Psoas muscle (tissue), 8 donors: ENCODE results near the gene COL16A1. TPM values are rescaled to one million over a fixed set of nuclear protein-coding genes. Genes with fewer than 3 reads are reported as not detected.
A peak's percentile ranks its signal among the peaks of the same experiment; 100 is the strongest.

ENCODE experiments used
- ATAC-seq, 4 donors: fragments of 200-7000 bp; cut with Tn5 transposase; one replicate each; pipeline ENCODE4 v1.9.1; 2020; ENCODE audit warnings: moderate library complexity in 3 of 4, mild to moderate bottlenecking in 2 of 4
- DNase-seq, 2 donors: peaks; one replicate each; pipeline ENCODE4 v3.0.0-alpha.2; 2020
- H3K27ac ChIP-seq: fragments of 200-600 bp; one replicate; pipeline ENCODE4 v1.8.0; 2022
- H3K27me3 ChIP-seq, 3 donors: fragments of 200-600 bp in 1 of 3; one replicate each; pipeline versions ENCODE4 v1.6.1 to v1.8.0; 2013 to 2022; ENCODE audit warnings: low read length in 2 of 3, mild to moderate bottlenecking in 2 of 3, moderate library complexity in 1 of 3; ENCODE audit not compliant: insufficient read depth in 3 of 3
- H3K36me3 ChIP-seq, 2 donors: fragments of 200-600 bp in 1 of 2; one replicate each; pipeline versions ENCODE4 v1.6.1 to v1.8.0; 2013 to 2022; ENCODE audit warnings: low read depth in 1 of 2, mild to moderate bottlenecking in 1 of 2, moderate library complexity in 1 of 2; ENCODE audit not compliant: insufficient read depth in 1 of 2
- H3K4me1 ChIP-seq: fragments of 200-600 bp; one replicate; pipeline ENCODE4 v1.8.0; 2022
- H3K4me3 ChIP-seq: fragments of 200-600 bp; one replicate; pipeline ENCODE4 v1.8.0; 2022; ENCODE audit warnings: mild to moderate bottlenecking
- H3K9me3 ChIP-seq: fragments of 200-600 bp; one replicate; pipeline ENCODE4 v1.8.0; 2022
- WGBS, 3 donors: extraction: QIAGEN DNeasy Blood & Tissue Kit; methylation state at CpG; one replicate each; pipeline versions ENCODE4 v1.1.6 to v1.1.7; 2013; 5-methylcytosine and 5-hydroxymethylcytosine counted together
- intact Hi-C, 2 donors: fragments of 100-400 bp; cut with DNase I; formaldehyde crosslinking; loops; one replicate each; pipeline versions ENCODE4 v1.11.0 to v1.14.2; 2022
- polyA plus RNA-seq, 3 donors: library from polyadenylated mRNA; stranded (reverse); fragments of 200-250 nt; gene quantifications; one replicate each; pipeline ENCODE4 v1.2.3, GENCODE V29; 2013
- total RNA-seq, 4 donors: library from RNA; stranded (reverse); fragmentation: NEBNext Ultra II Directional in 2 of 4; extraction: Animal tissue kit (Norgen Biotek cat#: 25700) in 2 of 4; gene quantifications; one replicate each; pipeline versions ENCODE4 v1.2.1 to v1.2.4, GENCODE V29; 2021 to 2023
- TF ChIP-seq, protein P1 (sequence below): fragments of 200-600 bp; IDR thresholded peaks from one replicate; pipeline ENCODE4 v1.8.0; 2022; ENCODE audit warnings: antibody characterized with exemption
- donor health status: healthy with polysubstance abuse.
- donor health status: DM: no; HTN: no; CAD: no; lungs with moderate emphysema.
- donor health status: Bipolar disorder and iron deficiency.
- donor health status: healthy.
- donor health status: DM: yes; HTN: yes; CAD: no.
- donor health status: DM: no; HTN: no; CAD: no.
- donor health status: DM: no; HTN: no; CAD: no.
- donor health status: DM: yes; HTN: yes; CAD: no.

COL16A1 gene
- total and polyA plus RNA-seq, 7 donors = 2.9 to 14.2 (median 6.1) TPM

DNA sequence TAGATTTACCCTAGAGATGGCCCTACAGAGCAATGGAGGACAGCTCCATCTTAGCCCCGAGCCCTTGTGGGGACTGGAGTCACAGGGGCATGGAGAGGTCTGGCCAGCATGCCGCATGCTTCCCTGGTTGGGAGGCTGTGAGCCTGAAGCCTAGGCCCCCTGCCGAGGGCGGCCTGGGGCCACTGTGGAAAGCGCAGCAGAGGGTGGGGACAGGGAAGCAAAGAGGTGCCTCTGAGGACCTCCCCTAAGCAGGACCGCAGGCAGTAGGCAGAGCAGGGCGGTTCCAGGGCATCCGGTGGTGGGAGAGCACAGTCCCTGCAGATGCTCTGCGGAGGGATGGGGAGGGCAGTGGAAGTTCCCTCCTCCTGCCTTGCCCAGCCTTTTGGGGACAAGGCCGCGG, 32.7 kb downstream of the COL16A1 start:
- no peak overlapping the region for H3K27ac ChIP-seq
- intact Hi-C loops = no loop called here

DNA sequence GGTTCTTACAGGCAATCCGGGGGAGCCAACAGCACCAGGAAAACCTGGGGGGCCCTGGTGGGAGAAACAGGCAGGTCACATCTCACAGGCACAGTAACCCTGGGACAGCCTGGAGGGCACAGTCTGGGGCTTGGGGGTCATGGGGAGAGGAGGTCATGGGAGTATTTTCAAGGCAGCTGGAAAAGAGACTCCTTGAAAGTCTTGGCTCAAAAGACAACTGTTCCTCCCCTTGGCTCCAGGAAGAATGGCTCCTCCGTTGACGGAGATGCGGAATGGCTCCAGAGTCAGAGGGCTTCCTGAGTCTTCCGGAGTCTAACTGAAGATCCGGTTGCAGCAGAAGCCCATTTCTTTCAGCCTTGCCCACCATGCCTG, 33.2 kb downstream of the COL16A1 start:
- peak overlapping the region; percentile 54 for H3K27ac ChIP-seq
- H3K4me3 ChIP-seq = peak overlapping the region; percentile 56
- peaks cover 40% of the 10 kb centered on the region for H3K4me1 ChIP-seq
- intact Hi-C loops = no loop called here
- DNase-seq (no peak), ATAC-seq (no peak)
- H3K36me3 ChIP-seq = no peaks in the 10 kb centered on the region
- H3K27me3 ChIP-seq = no peaks in the 10 kb centered on the region
- TF ChIP-seq, protein P1, sequence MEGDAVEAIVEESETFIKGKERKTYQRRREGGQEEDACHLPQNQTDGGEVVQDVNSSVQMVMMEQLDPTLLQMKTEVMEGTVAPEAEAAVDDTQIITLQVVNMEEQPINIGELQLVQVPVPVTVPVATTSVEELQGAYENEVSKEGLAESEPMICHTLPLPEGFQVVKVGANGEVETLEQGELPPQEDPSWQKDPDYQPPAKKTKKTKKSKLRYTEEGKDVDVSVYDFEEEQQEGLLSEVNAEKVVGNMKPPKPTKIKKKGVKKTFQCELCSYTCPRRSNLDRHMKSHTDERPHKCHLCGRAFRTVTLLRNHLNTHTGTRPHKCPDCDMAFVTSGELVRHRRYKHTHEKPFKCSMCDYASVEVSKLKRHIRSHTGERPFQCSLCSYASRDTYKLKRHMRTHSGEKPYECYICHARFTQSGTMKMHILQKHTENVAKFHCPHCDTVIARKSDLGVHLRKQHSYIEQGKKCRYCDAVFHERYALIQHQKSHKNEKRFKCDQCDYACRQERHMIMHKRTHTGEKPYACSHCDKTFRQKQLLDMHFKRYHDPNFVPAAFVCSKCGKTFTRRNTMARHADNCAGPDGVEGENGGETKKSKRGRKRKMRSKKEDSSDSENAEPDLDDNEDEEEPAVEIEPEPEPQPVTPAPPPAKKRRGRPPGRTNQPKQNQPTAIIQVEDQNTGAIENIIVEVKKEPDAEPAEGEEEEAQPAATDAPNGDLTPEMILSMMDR = no peak
- 38 to 72% (median 55%) methylated on average over 6 of the region's 6 CpGs for WGBS, 3 donors
- no peaks in the 10 kb centered on the region for H3K9me3 ChIP-seq

More for the DNA sequence above, 32.7 kb downstream of the COL16A1 start:
- WGBS, 3 donors = 85 to 93% (median 89%) methylated on average over 11 of the region's 11 CpGs
- TF ChIP-seq, protein P1 = no peak
- DNase-seq (no peak), ATAC-seq (no peak)
- H3K4me1 ChIP-seq = peaks cover 40% of the 10 kb centered on the region
- H3K9me3 ChIP-seq = no peaks in the 10 kb centered on the region
- no peaks in the 10 kb centered on the region for H3K36me3 ChIP-seq
- no peaks in the 10 kb centered on the region for H3K27me3 ChIP-seq
- no peak overlapping the region for H3K4me3 ChIP-seq

DNA sequence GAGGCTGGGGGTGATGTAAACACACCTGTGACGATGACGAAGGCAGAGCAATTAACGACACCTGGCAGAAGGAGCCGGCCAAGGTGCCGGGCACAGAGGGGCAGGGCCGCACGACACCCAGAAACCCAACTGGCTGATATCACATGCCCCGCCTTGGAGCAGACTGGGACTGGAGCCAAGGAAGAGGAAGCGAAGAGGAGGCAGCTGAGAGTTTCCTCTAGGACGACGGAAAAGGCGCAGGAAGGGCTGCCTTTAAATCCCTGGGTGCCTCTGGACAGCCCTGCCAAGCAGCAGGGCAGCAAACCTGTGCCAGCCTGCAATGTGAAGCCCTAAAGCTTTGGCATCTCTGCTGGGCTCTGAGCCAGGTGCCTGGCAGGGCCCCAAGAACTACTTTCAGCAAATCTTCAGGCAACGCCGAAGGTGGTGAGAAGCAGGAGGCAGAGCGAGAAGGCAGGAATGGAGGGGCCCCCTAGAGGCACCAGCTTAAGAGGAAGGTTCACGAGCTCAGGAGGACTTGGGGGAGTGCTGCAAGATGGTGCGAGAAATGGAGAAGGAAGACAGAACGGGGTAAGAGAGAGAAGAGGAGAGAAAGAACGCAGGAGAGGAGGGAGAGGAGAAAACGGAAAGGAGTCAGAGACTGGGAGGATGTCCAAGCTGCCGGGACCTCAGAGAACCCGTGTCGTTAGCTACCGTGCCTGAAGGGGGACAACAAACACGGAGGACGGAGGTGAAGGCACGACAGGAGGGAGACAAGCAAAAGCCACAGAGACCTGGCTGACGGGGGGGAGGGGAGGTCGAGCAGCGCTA, 33.8 kb downstream of the COL16A1 start:
- WGBS, 3 donors = 6% methylated on average over 30 of the region's 30 CpGs
- Histone ChIP-seq H3K9me3 (no peaks in the 10 kb centered on the region), H3K36me3 (no peaks in the 10 kb centered on the region), H3K4me1 (peaks cover 34% of the 10 kb centered on the region), H3K27me3 (no peaks in the 10 kb centered on the region), H3K4me3 (peak overlapping the region; percentile 56), H3K27ac (peak overlapping the region; percentile 54)
- TF ChIP-seq, protein P1 = peak; percentile 8
- intact Hi-C loops = loop anchor here in 1 of 2 donors (5.0 kb wide), 1 partner anchor 47 kb away; no protein-coding TSS in a partner anchor
- DNase-seq (peak; percentile 72 to 90), ATAC-seq (peak; percentile 40 to 74 (median 63))

DNA sequence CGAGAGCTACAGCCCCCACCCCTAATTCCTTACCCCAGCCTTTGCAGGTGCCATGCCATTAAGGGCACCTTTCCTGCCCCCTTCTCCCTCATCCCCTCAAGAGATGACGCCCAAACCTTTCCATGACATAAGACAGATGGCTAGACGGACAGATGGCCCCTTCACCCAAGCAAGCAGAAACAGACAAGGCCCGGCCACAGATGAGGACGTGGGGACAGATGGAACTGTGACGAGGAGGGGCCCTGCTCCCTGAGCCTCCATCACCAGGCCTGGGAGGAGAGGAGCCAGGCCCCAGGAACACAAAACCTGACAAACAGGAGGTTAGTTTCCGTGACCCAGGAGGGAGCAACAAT, 34.4 kb downstream of the COL16A1 start:
- Histone ChIP-seq H3K27ac (peak overlapping the region; percentile 54), H3K4me3 (peak overlapping the region; percentile 56), H3K36me3 (no peaks in the 10 kb centered on the region), H3K4me1 (peaks cover 31% of the 10 kb centered on the region), H3K9me3 (no peaks in the 10 kb centered on the region), H3K27me3 (no peaks in the 10 kb centered on the region)
- DNase-seq (no peak), ATAC-seq (no peak)
- 27 to 41% (median 32%) methylated on average over 7 of the region's 7 CpGs for WGBS, 3 donors
- intact Hi-C loops = loop anchor here in 1 of 2 donors (5.0 kb wide), 1 partner anchor 48 kb away; no protein-coding TSS in a partner anchor
- TF ChIP-seq, protein P1 = no peak
